Skeletal muscle tissue (tissue), 4 donors: ENCODE results near the gene NRXN2. TPM values are rescaled to one million over a fixed set of nuclear protein-coding genes. Genes with fewer than 3 reads are reported as not detected.

Source experiments
- H3K27ac ChIP-seq: one replicate; pipeline ENCODE4 v1.7.0; 2013; ENCODE audit warnings: mild to moderate bottlenecking, low read depth, low read length, inconsistent platforms
- H3K27me3 ChIP-seq, 3 donors: one replicate each; pipeline ENCODE4 v1.7.0; 2013; ENCODE audit warnings: low read length in 3 of 3; ENCODE audit not compliant: control insufficient read depth in 3 of 3, insufficient read depth in 3 of 3
- H3K36me3 ChIP-seq, 3 donors: one replicate each; pipeline ENCODE4 v1.7.0; 2013; ENCODE audit warnings: low read length in 3 of 3; ENCODE audit not compliant: control insufficient read depth in 3 of 3, insufficient read depth in 3 of 3
- H3K4me1 ChIP-seq, 3 donors: one replicate each; pipeline ENCODE4 v1.7.0; 2013; ENCODE audit warnings: low read length in 3 of 3, mild to moderate bottlenecking in 3 of 3; ENCODE audit not compliant: control insufficient read depth in 3 of 3, insufficient read depth in 3 of 3
- H3K4me3 ChIP-seq, 3 donors: one replicate each; pipeline ENCODE4 v1.7.0; 2013; ENCODE audit warnings: low read length in 3 of 3
- H3K9ac ChIP-seq, 3 donors: one replicate each; pipeline ENCODE4 v1.7.0; 2013; ENCODE audit warnings: low read length in 3 of 3, mild to moderate bottlenecking in 3 of 3, moderate library complexity in 2 of 3, low read depth in 1 of 3
- H3K9me3 ChIP-seq, 3 donors: one replicate each; pipeline ENCODE4 v1.7.0; 2013; ENCODE audit warnings: low read length in 3 of 3; ENCODE audit not compliant: control insufficient read depth in 3 of 3
- total RNA-seq: library from RNA; depleted of rRNA; stranded (reverse); fragments of >200 nt; gene quantifications from one replicate; pipeline ENCODE4 v1.2.3, GENCODE V29; 2014
- donor health status: Osteomylitis.

Gene NRXN2
- total RNA-seq, 1 donor from 2014 or later, result 9.4 TPM

DNA sequence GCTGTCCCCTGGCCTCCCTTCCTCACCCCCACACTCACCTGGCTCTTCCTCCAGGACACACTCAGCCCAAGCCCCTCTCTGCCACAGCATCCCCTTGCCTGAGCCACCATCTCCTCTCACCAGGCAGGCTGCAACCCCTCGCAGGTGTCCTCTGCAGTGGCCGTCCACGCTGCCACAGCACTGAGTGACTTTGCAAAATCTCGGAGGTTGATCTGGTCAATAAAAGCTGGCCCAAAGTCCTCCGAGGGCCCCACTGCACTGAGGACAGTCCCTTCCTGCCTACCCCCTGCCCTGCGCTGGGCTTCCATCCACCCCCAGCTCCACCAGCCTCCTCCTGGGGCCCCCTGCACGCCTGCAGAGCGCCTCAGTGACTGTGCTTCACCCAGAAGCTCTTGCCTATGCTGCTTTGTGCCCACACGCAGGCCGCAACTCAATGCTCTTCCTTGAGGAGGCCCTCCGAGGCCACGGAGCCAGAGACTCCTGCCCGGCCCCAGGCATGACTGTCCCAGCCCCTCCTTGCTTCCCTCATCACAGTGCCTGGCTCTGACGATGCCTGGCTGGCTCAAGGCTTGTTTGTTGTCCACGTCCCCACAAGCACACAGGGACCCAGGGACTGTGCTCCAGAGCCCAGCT lies 162.7 kb downstream of the NRXN2 start:
- peaks cover 0 to 3% (median 1%) of the 10 kb centered on the region in 3 donors for H3K4me1 ChIP-seq
- H3K4me3 ChIP-seq, result no peak overlapping the region
- H3K27ac ChIP-seq, result no peak overlapping the region
- no peaks in the 10 kb centered on the region for H3K36me3 ChIP-seq
- H3K27me3 ChIP-seq, result peaks cover 0 to 21% (median 10%) of the 10 kb centered on the region in 3 donors
- no peak overlapping the region for H3K9ac ChIP-seq
- no peaks in the 10 kb centered on the region for H3K9me3 ChIP-seq

DNA sequence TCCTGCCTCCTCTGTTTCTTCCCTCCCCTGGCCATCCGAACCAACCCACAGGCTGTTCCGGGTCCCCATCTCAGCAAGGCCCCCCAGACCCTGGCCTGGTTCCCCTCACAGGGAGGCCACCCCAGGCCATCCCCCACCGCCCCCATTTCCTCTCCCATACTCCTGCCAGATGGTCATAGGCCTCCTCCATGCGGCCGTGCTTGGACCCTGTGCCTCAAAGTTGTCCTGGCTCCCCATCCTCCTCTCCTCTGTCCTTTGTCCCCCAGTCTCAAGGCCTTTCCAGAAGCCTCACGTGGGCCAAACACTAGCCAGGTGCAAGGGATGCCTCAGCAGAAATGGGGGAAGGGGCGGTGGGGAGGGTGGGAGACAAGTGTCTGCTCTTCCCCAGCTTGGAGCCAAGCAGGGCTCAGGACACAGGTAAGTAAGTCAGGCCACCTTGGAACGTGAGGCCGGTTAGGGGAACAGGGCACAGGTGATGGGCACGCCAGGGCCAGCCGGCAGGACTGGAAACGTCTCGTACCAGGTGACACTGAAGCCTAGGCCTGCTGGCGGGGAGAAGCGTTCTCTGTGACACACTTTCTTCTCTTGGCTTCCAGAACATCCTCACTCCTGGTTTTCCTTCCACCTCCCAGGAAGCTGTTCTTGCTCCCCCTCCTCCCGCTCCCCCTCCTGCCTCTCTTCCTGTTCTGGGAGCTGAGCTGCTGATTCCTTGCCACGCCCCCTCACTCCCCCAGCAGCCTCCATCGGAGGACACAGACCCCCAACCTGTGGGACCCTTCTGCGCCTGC lies 163.5 kb downstream of the NRXN2 start:
- H3K9ac ChIP-seq, result no peak overlapping the region
- peaks cover 0 to 21% (median 10%) of the 10 kb centered on the region in 3 donors for H3K27me3 ChIP-seq
- H3K4me1 ChIP-seq, result peaks cover 6 to 9% (median 7%) of the 10 kb centered on the region in 3 donors
- H3K36me3 ChIP-seq, result no peaks in the 10 kb centered on the region
- no peak overlapping the region for H3K4me3 ChIP-seq
- H3K9me3 ChIP-seq, result no peaks in the 10 kb centered on the region
- H3K27ac ChIP-seq, result no peak overlapping the region

DNA sequence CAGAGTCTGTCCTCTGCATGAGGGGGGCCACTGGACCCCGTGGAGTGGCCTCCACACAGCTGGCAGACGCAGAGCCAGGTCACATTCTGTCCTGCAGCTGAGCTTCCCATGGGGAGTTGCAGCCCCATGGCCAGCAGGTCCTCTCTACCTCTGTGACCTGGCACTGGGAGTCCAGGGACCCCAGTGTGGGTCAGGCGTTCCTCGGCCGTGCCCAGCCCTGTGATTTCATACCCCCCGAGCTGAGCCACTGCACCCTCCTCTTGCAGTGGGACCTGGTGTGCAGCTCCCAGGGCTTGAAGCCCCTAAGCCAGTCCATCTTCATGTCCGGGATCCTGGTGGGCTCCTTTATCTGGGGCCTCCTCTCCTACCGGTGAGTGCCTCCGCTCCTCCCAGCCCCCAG lies 164.1 kb downstream of the NRXN2 start:
- Histone ChIP-seq H3K27me3 (peaks cover 0 to 21% (median 10%) of the 10 kb centered on the region in 3 donors), H3K27ac (no peak overlapping the region), H3K4me1 (peaks cover 12 to 14% (median 14%) of the 10 kb centered on the region in 3 donors), H3K36me3 (no peaks in the 10 kb centered on the region), H3K4me3 (no peak overlapping the region), H3K9me3 (no peaks in the 10 kb centered on the region), H3K9ac (no peak overlapping the region)

DNA sequence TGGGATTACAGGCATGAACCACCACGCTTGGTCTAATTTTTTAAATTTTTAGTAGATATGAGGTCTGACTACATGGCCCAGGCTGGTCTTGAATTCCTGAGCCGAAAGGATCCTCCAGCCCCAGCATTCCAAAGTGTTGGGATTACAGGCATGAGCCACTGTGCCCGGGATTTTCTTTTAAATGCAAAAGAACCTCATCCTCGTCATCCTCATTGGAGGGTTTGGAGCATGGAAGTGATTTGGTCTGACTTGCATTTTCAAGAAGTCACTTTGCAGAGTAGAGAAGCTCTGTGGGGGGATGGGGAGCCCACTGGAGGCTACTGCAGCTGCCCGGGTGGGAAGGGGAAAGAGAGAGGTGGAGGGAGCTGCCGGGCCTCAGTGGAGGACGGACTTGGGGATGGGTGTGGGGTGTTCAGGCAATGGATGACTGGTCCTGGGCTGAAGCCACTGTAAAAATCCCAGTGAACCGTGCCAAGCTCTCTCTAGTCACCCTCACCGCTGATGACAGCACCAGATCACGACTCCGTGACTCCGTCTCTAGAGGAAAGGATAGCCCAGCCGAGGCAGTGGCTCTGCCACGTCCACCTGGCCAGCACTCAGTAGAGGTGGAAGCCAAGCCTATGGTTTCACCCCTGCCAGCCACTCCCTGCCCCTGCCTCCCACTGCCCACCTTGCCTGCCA lies 164.8 kb downstream of the NRXN2 start:
- H3K27me3 ChIP-seq, result peaks cover 0 to 21% (median 10%) of the 10 kb centered on the region in 3 donors
- peaks cover 17 to 18% (median 18%) of the 10 kb centered on the region in 3 donors for H3K4me1 ChIP-seq
- H3K9ac ChIP-seq, result no peak overlapping the region
- no peaks in the 10 kb centered on the region for H3K36me3 ChIP-seq
- no peaks in the 10 kb centered on the region for H3K9me3 ChIP-seq
- H3K27ac ChIP-seq, result no peak overlapping the region
- H3K4me3 ChIP-seq, result no peak overlapping the region

DNA sequence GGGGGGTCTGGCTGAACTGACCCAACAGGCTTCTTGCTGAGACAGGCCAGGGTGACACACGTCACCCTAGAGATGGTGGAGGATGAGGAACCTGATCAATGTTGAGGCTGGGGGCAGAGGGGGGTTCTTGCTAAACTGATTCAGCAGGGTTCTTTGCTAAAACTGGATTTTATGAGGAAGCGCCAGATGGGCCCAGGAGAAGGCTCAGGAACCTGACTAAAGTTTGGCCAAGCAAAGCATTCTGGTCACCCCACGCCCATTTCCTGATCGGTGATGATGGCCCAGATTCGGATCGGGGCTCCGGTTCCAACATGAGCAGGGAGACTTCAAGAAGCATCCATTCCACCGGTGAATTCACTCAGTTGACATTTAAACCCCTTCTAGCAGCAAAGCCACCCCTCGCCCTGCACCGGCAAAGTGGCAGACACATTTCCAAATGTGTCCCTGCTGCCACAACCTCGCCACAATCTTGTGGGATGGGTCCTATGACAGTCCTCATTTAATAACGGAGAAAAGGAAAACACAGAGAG lies 166.2 kb downstream of the NRXN2 start:
- H3K4me1 ChIP-seq, result peaks cover 17 to 18% (median 18%) of the 10 kb centered on the region in 3 donors
- no peaks in the 10 kb centered on the region for H3K36me3 ChIP-seq
- H3K9me3 ChIP-seq, result no peaks in the 10 kb centered on the region
- H3K9ac ChIP-seq, result no peak overlapping the region
- H3K4me3 ChIP-seq, result no peak overlapping the region
- no peak overlapping the region for H3K27ac ChIP-seq
- H3K27me3 ChIP-seq, result peaks cover 0 to 21% (median 10%) of the 10 kb centered on the region in 3 donors

Other genes starting within 250 kb of the NRXN2 start
- gene SLC22A11, start 167.3 kb downstream of the NRXN2 start, total RNA-seq, result not detected
- gene SLC22A12, start 132.0 kb downstream of the NRXN2 start, total RNA-seq, result not detected
- 12.0 TPM for gene RASGRP2, start 20.9 kb upstream of the NRXN2 start, total RNA-seq
- 291 TPM for gene PYGM, start 36.8 kb upstream of the NRXN2 start, total RNA-seq
- 102 TPM for gene SF1, start 55.3 kb upstream of the NRXN2 start, total RNA-seq
- 2.6 TPM for gene MAP4K2, start 80.0 kb upstream of the NRXN2 start, total RNA-seq
- gene MEN1, start 87.4 kb upstream of the NRXN2 start, total RNA-seq, result 7.3 TPM
- gene CDC42BPG, start 121.5 kb upstream of the NRXN2 start, total RNA-seq, result under 0.01 TPM
- gene EHD1, start 155.4 kb upstream of the NRXN2 start, total RNA-seq, result 28.2 TPM
- 3.1 TPM for gene ATG2A, start 194.0 kb upstream of the NRXN2 start, total RNA-seq
- gene PPP2R5B, start 201.5 kb upstream of the NRXN2 start, total RNA-seq, result 6.3 TPM
- not detected for gene GPHA2, start 212.7 kb upstream of the NRXN2 start, total RNA-seq
- not detected for gene MAJIN, start 248.9 kb upstream of the NRXN2 start, total RNA-seq